Measurements from ENCODE around the gene RTEL1. TPM values are rescaled to one million over a fixed set of nuclear protein-coding genes. Genes with fewer than 3 reads are reported as not detected.
A peak's percentile ranks its signal among the peaks of the same experiment; 100 is the strongest.
"Not testable (repeated sequence)": the region's sequence is repeated elsewhere in the genome, so short reads cannot be mapped to it uniquely, and the experiment has no call there.

The RTEL1 gene
- total RNA-seq, 1 experiment from 2014 or later, result 39.2 TPM

DNA sequence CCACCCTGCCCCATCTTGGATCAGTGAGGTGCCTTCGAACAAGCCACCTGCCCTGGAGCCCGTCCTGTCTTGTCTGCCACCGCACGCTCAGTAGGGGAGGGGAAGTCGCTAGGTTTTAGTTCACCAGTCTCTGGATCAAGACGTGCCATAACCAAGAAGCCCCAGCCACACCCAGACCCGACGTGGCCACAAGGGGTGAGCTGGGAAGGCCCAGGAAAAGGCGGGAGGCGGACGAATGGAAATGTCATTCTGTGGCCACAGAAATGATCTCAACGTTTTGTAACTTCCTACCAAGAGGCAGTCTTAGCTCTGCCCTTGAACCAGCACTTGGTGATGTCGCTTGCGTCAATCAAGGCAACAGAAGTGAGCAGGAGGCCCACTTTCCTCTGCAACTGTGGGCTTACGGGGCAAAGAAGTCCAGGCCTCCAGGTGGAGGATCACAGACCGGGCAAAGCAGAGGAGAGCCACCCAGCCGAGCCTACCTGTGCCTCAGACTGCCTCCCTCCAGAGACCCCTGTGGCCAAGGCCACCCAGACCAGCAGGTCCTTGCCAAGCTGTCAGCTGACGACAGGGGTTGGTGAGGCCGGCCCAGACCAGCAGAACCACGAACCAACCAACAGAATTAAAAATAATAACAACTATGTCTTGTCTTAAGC lies 45.7 kb upstream of the RTEL1 start:
- no peaks in the 10 kb centered on the region for H3K27me3 Mint-ChIP-seq (ENCODE audit: insufficient read depth, unreplicated experiment)
- H3K27ac Mint-ChIP-seq (ENCODE audit: low read depth, unreplicated experiment), result no peak overlapping the region
- TF ChIP-seq, protein P1, sequence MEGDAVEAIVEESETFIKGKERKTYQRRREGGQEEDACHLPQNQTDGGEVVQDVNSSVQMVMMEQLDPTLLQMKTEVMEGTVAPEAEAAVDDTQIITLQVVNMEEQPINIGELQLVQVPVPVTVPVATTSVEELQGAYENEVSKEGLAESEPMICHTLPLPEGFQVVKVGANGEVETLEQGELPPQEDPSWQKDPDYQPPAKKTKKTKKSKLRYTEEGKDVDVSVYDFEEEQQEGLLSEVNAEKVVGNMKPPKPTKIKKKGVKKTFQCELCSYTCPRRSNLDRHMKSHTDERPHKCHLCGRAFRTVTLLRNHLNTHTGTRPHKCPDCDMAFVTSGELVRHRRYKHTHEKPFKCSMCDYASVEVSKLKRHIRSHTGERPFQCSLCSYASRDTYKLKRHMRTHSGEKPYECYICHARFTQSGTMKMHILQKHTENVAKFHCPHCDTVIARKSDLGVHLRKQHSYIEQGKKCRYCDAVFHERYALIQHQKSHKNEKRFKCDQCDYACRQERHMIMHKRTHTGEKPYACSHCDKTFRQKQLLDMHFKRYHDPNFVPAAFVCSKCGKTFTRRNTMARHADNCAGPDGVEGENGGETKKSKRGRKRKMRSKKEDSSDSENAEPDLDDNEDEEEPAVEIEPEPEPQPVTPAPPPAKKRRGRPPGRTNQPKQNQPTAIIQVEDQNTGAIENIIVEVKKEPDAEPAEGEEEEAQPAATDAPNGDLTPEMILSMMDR (IDR thresholded peaks at IDR 0.05; ENCODE audit: unreplicated experiment), result no peak
- no peaks in the 10 kb centered on the region for H3K9me3 Mint-ChIP-seq (ENCODE audit: unreplicated experiment)
- ChIA-PET POLR2A (no interaction called here), CTCF (interaction anchor here (1.2 kb wide), 1 partner anchor 73 kb away, joined by 3 read pairs; no protein-coding TSS in a partner anchor)
- intact Hi-C loops (cut with micrococcal nuclease), result no loop called here
- H3K4me3 Mint-ChIP-seq (ENCODE audit: unreplicated experiment), result no peak overlapping the region
- peaks cover 18% of the 10 kb centered on the region for H3K36me3 Mint-ChIP-seq (ENCODE audit: insufficient read depth, unreplicated experiment)
- no peaks in the 10 kb centered on the region for H3K4me1 Mint-ChIP-seq (ENCODE audit: insufficient read depth, unreplicated experiment)
- no peak for DNase-seq (ENCODE audit: unreplicated experiment)
- BruUV-seq (replicated peaks), result no TSS peak

- H3K36me3 Mint-ChIP-seq (ENCODE audit: insufficient read depth, unreplicated experiment), result peaks cover 22% of the 10 kb centered on the region
- DNase-seq (ENCODE audit: unreplicated experiment); H3K9me3 Mint-ChIP-seq (ENCODE audit: unreplicated experiment); H3K27me3 Mint-ChIP-seq (ENCODE audit: insufficient read depth, unreplicated experiment); intact Hi-C loops (cut with micrococcal nuclease); H3K4me1 Mint-ChIP-seq (ENCODE audit: insufficient read depth, unreplicated experiment); BruUV-seq (replicated peaks); H3K27ac Mint-ChIP-seq (ENCODE audit: low read depth, unreplicated experiment); H3K4me3 Mint-ChIP-seq (ENCODE audit: unreplicated experiment): not testable (repeated sequence)
- ChIA-PET POLR2A (interaction anchor here (0.6 to 0.9 kb wide), 2 partner anchors 9 to 367 kb away, joined by 3 to 4 read pairs; partner anchors contain the start of gene PRPF6), CTCF (interaction anchor here (0.6 kb wide), 1 partner anchor 9 kb away, joined by 4 read pairs; no protein-coding TSS in a partner anchor)
- TF ChIP-seq, protein P1 (IDR thresholded peaks at IDR 0.05; ENCODE audit: unreplicated experiment), result peak; percentile 46
Observed at GRCh38 chr20:63613863-63614594, 44.1 kb upstream of the RTEL1 start.

- Mint-ChIP-seq H3K27me3 (ENCODE audit: insufficient read depth, unreplicated experiment) (no peaks in the 10 kb centered on the region), H3K4me3 (ENCODE audit: unreplicated experiment) (no peak overlapping the region), H3K36me3 (ENCODE audit: insufficient read depth, unreplicated experiment) (peaks cover 20% of the 10 kb centered on the region), H3K9me3 (ENCODE audit: unreplicated experiment) (no peaks in the 10 kb centered on the region), H3K4me1 (ENCODE audit: insufficient read depth, unreplicated experiment) (no peaks in the 10 kb centered on the region), H3K27ac (ENCODE audit: low read depth, unreplicated experiment) (no peak overlapping the region)
- BruUV-seq (replicated peaks), result no TSS peak
- CTCF ChIA-PET, result interaction anchor here (0.7 to 1.5 kb wide), 4 partner anchors 44 to 914 kb away, joined by 3 to 5 read pairs (median 4); partner anchors contain the start of gene HELZ2
- no peak for DNase-seq (ENCODE audit: unreplicated experiment)
- intact Hi-C loops (cut with micrococcal nuclease), result no loop called here
- TF ChIP-seq, protein P1 (IDR thresholded peaks at IDR 0.05; ENCODE audit: unreplicated experiment), result no peak
- POLR2A ChIA-PET, result interaction anchor here (0.6 kb wide), 2 partner anchors 12 to 19 kb away, joined by 3 read pairs; no protein-coding TSS in a partner anchor
Observed at GRCh38 chr20:63617092-63617875, 40.8 kb upstream of the RTEL1 start.

Measured in MCF 10A (cell line).